ENCODE measurements around the gene USP40. TPM values are rescaled to one million over a fixed set of nuclear protein-coding genes. Genes with fewer than 3 reads are reported as not detected.

Gene USP40
- total RNA-seq, 1 donor from 2014 or later, result 21.8 TPM

GRCh38 chr2:233503947-233504637 lies 62.5 kb downstream of the USP40 start:
- intact Hi-C loops (cut with micrococcal nuclease), result no loop called here

GRCh38 chr2:233503481-233503880 lies 63.1 kb downstream of the USP40 start:
- DNase-seq (no peak), ATAC-seq (no peak)
- intact Hi-C loops (cut with micrococcal nuclease), result no loop called here

More at GRCh38 chr2:233503947-233504637, 62.5 kb downstream of the USP40 start:
- DNase-seq (no peak), ATAC-seq (no peak)

GRCh38 chr2:233501198-233502076 lies 65.1 kb downstream of the USP40 start:
- intact Hi-C loops (cut with micrococcal nuclease), result no loop called here
- no peak for DNase-seq
- peak; percentile 73 for ATAC-seq

- intact Hi-C loops (cut with micrococcal nuclease), result no loop called here
- DNase-seq, result no peak
- ATAC-seq, result no peak
These were observed 66.7 kb downstream of the USP40 start for GRCh38 chr2:233499928-233500327.

GRCh38 chr2:233498126-233498525 lies 68.5 kb downstream of the USP40 start:
- ATAC-seq (no peak), DNase-seq (no peak)
- intact Hi-C loops (cut with micrococcal nuclease), result no loop called here

GRCh38 chr2:233497692-233498091 lies 68.9 kb downstream of the USP40 start:
- DNase-seq (no peak), ATAC-seq (no peak)
- intact Hi-C loops (cut with micrococcal nuclease), result no loop called here

- no peak for DNase-seq
These were observed 70.8 kb downstream of the USP40 start for GRCh38 chr2:233495503-233496496.

GRCh38 chr2:233492751-233493150 lies 73.8 kb downstream of the USP40 start:
- DNase-seq (no peak), ATAC-seq (no peak)
- intact Hi-C loops (cut with micrococcal nuclease), result no loop called here

More at GRCh38 chr2:233495503-233496496, 70.8 kb downstream of the USP40 start:
- no peak for ATAC-seq
- intact Hi-C loops (cut with micrococcal nuclease), result no loop called here

- DNase-seq (no peak), ATAC-seq (no peak)
- intact Hi-C loops (cut with micrococcal nuclease), result no loop called here
These were observed 74.5 kb downstream of the USP40 start for GRCh38 chr2:233492078-233492477.

GRCh38 chr2:233491326-233491725 lies 75.3 kb downstream of the USP40 start:
- intact Hi-C loops (cut with micrococcal nuclease), result no loop called here
- DNase-seq (no peak), ATAC-seq (no peak)

GRCh38 chr2:233490831-233491230 lies 75.8 kb downstream of the USP40 start:
- intact Hi-C loops (cut with micrococcal nuclease), result no loop called here
- DNase-seq (no peak), ATAC-seq (no peak)

- ATAC-seq (no peak), DNase-seq (no peak)
- intact Hi-C loops (cut with micrococcal nuclease), result no loop called here
These were observed 76.9 kb downstream of the USP40 start for GRCh38 chr2:233489666-233490065.

GRCh38 chr2:233489143-233489542 lies 77.4 kb downstream of the USP40 start:
- DNase-seq (no peak), ATAC-seq (no peak)
- intact Hi-C loops (cut with micrococcal nuclease), result no loop called here

GRCh38 chr2:233487748-233488345 lies 78.7 kb downstream of the USP40 start:
- ATAC-seq, result no peak

GRCh38 chr2:233486778-233487552 lies 79.6 kb downstream of the USP40 start:
- ATAC-seq, result peak; percentile 64
- DNase-seq, result no peak
- intact Hi-C loops (cut with micrococcal nuclease), result no loop called here

More at GRCh38 chr2:233487748-233488345, 78.7 kb downstream of the USP40 start:
- no peak for DNase-seq
- intact Hi-C loops (cut with micrococcal nuclease), result no loop called here

GRCh38 chr2:233486357-233486756 lies 80.2 kb downstream of the USP40 start:
- no peak for DNase-seq
- no peak for ATAC-seq
- intact Hi-C loops (cut with micrococcal nuclease), result no loop called here

GRCh38 chr2:233485726-233486125 lies 80.9 kb downstream of the USP40 start:
- ATAC-seq (no peak), DNase-seq (no peak)
- intact Hi-C loops (cut with micrococcal nuclease), result no loop called here

GRCh38 chr2:233482616-233483015 lies 84.0 kb downstream of the USP40 start:
- intact Hi-C loops (cut with micrococcal nuclease), result no loop called here
- no peak for DNase-seq

More at GRCh38 chr2:233482616-233483015, 84.0 kb downstream of the USP40 start:
- no peak for ATAC-seq
